Measurements from ENCODE around the gene MREG. TPM values are rescaled to one million over a fixed set of nuclear protein-coding genes. Genes with fewer than 3 reads are reported as not detected.

Gene MREG
- total and polyA plus RNA-seq, 9 donors = 0.85 to 5.4 (median 2.1) TPM

GRCh38 chr2:216034065-216034464 is 20.7 kb upstream of the MREG start:
- H3K36me3 ChIP-seq = no peaks in the 10 kb centered on the region
- TF ChIP-seq POLR2A (IDR thresholded peaks at IDR 0.05) (no peak), CTCF (IDR thresholded peaks at IDR 0.05) (peak; percentile 33 to 46 (median 34)), EP300 (IDR thresholded peaks at IDR 0.05) (no peak)
- intact Hi-C loops (cut with DNase I) = loop anchor here in 1 of 4 donors (10.0 kb wide), 1 partner anchor 631 kb away; no protein-coding TSS in a partner anchor
- peaks cover 2% of the 10 kb centered on the region for H3K4me1 ChIP-seq (ENCODE audit: insufficient read depth)
- peak; percentile 19 to 69 (median 62) for DNase-seq
- H3K27ac ChIP-seq = no peak overlapping the region
- H3K4me3 ChIP-seq = no peak overlapping the region
- WGBS, 3 donors = 43 to 69% (median 60%) methylated on average over 1 of the region's 1 CpG
- H3K27me3 ChIP-seq = no peaks in the 10 kb centered on the region
- H3K9me3 ChIP-seq = no peaks in the 10 kb centered on the region

- no peak overlapping the region for H3K4me3 ChIP-seq
- DNase-seq = no peak
- H3K27ac ChIP-seq = no peak overlapping the region
- 97 to 98% (median 97%) methylated on average over 3 of the region's 3 CpGs for WGBS, 3 donors
- no peaks in the 10 kb centered on the region for H3K36me3 ChIP-seq
- H3K27me3 ChIP-seq = no peaks in the 10 kb centered on the region
- peaks cover 2% of the 10 kb centered on the region for H3K4me1 ChIP-seq (ENCODE audit: insufficient read depth)
- H3K9me3 ChIP-seq = no peaks in the 10 kb centered on the region
- no peak for TF ChIP-seq POLR2A (IDR thresholded peaks at IDR 0.05)
- TF ChIP-seq EP300 (IDR thresholded peaks at IDR 0.05) = no peak
- no peak for TF ChIP-seq CTCF (IDR thresholded peaks at IDR 0.05)
- intact Hi-C loops (cut with DNase I) = loop anchor here in 1 of 4 donors (10.0 kb wide), 1 partner anchor 631 kb away; no protein-coding TSS in a partner anchor
Observed at GRCh38 chr2:216033403-216033802, 20.1 kb upstream of the MREG start.

- Histone ChIP-seq H3K9me3 (no peaks in the 10 kb centered on the region), H3K4me3 (no peak overlapping the region), H3K36me3 (no peaks in the 10 kb centered on the region), H3K27me3 (no peaks in the 10 kb centered on the region), H3K27ac (no peak overlapping the region), H3K4me1 (ENCODE audit: insufficient read depth) (peaks cover 2% of the 10 kb centered on the region)
- no peak for DNase-seq
- 83 to 97% (median 85%) methylated on average over 1 of the region's 1 CpG for WGBS, 3 donors
- TF ChIP-seq POLR2A (IDR thresholded peaks at IDR 0.05) = no peak
- TF ChIP-seq EP300 (IDR thresholded peaks at IDR 0.05) = no peak
- no peak for TF ChIP-seq CTCF (IDR thresholded peaks at IDR 0.05)
- intact Hi-C loops (cut with DNase I) = loop anchor here in 1 of 4 donors (10.0 kb wide), 1 partner anchor 633 kb away; no protein-coding TSS in a partner anchor
Observed at GRCh38 chr2:216031960-216032689, 18.8 kb upstream of the MREG start.

GRCh38 chr2:216030216-216030615 is 16.9 kb upstream of the MREG start:
- no peaks in the 10 kb centered on the region for H3K9me3 ChIP-seq
- H3K27me3 ChIP-seq = no peaks in the 10 kb centered on the region
- no peak overlapping the region for H3K4me3 ChIP-seq
- H3K36me3 ChIP-seq = no peaks in the 10 kb centered on the region
- TF ChIP-seq EP300 (IDR thresholded peaks at IDR 0.05) (no peak), CTCF (IDR thresholded peaks at IDR 0.05) (no peak), POLR2A (IDR thresholded peaks at IDR 0.05) (no peak)
- DNase-seq = no peak
- H3K4me1 ChIP-seq (ENCODE audit: insufficient read depth) = peaks cover 2% of the 10 kb centered on the region
- no peak overlapping the region for H3K27ac ChIP-seq
- intact Hi-C loops (cut with DNase I) = loop anchor here in 1 of 4 donors (10.0 kb wide), 1 partner anchor 635 kb away; no protein-coding TSS in a partner anchor
- 96 to 98% (median 98%) methylated on average over 3 of the region's 3 CpGs for WGBS, 3 donors
